ENCODE measurements around the gene NR4A1. TPM values are rescaled to one million over a fixed set of nuclear protein-coding genes. Genes with fewer than 3 reads are reported as not detected.
A peak's percentile ranks its signal among the peaks of the same experiment; 100 is the strongest.

Gene NR4A1
- total and polyA plus RNA-seq, 2 of the 13 experiments (the other 11 are each of a cell fraction or from before 2014, with no cell fraction given), result 5.7 to 15.2 TPM

- TF ChIP-seq, protein P1, sequence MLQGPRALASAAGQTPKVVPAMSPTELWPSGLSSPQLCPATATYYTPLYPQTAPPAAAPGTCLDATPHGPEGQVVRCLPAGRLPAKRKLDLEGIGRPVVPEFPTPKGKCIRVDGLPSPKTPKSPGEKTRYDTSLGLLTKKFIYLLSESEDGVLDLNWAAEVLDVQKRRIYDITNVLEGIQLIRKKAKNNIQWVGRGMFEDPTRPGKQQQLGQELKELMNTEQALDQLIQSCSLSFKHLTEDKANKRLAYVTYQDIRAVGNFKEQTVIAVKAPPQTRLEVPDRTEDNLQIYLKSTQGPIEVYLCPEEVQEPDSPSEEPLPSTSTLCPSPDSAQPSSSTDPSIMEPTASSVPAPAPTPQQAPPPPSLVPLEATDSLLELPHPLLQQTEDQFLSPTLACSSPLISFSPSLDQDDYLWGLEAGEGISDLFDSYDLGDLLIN (CRISPR knock-in tag; IDR thresholded peaks at IDR 0.05; ENCODE audit: borderline replicate concordance), result no peak
- no peak for TF ChIP-seq SOX6 (IDR thresholded peaks at IDR 0.05)
- peak; percentile 10; the same call in 1 of the 2 replicates for TF ChIP-seq SOX6 (CRISPR knock-in tag; IDR thresholded peaks at IDR 0.05)
- TF ChIP-seq BORCS8-MEF2B (CRISPR knock-in tag; IDR thresholded peaks at IDR 0.05), result peak; percentile 19; the same call in 1 of the 2 replicates
- peak; percentile 87 for TF ChIP-seq NR2F6 (IDR thresholded peaks at IDR 0.05)
- peak; percentile 92 for TF ChIP-seq NR2F6 (CRISPR knock-in tag; IDR thresholded peaks at IDR 0.05)
- TF ChIP-seq, protein P2, sequence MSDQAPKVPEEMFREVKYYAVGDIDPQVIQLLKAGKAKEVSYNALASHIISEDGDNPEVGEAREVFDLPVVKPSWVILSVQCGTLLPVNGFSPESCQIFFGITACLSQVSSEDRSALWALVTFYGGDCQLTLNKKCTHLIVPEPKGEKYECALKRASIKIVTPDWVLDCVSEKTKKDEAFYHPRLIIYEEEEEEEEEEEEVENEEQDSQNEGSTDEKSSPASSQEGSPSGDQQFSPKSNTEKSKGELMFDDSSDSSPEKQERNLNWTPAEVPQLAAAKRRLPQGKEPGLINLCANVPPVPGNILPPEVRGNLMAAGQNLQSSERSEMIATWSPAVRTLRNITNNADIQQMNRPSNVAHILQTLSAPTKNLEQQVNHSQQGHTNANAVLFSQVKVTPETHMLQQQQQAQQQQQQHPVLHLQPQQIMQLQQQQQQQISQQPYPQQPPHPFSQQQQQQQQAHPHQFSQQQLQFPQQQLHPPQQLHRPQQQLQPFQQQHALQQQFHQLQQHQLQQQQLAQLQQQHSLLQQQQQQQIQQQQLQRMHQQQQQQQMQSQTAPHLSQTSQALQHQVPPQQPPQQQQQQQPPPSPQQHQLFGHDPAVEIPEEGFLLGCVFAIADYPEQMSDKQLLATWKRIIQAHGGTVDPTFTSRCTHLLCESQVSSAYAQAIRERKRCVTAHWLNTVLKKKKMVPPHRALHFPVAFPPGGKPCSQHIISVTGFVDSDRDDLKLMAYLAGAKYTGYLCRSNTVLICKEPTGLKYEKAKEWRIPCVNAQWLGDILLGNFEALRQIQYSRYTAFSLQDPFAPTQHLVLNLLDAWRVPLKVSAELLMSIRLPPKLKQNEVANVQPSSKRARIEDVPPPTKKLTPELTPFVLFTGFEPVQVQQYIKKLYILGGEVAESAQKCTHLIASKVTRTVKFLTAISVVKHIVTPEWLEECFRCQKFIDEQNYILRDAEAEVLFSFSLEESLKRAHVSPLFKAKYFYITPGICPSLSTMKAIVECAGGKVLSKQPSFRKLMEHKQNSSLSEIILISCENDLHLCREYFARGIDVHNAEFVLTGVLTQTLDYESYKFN (CRISPR knock-in tag; conservative IDR thresholded peaks at IDR 0.05), result peak; percentile 89
- TF ChIP-seq AKAP8 (CRISPR knock-in tag; IDR thresholded peaks at IDR 0.05), result no peak
- TF ChIP-seq SALL1 (CRISPR knock-in tag; IDR thresholded peaks at IDR 0.05), result peak; percentile 79
- no peak for TF ChIP-seq ZNF597 (CRISPR knock-in tag; IDR thresholded peaks at IDR 0.05)
- TF ChIP-seq ZNF607 (CRISPR knock-in tag; IDR thresholded peaks at IDR 0.05; ENCODE audit: borderline replicate concordance), result peak; percentile 88; the same call in 1 of the 2 replicates
- no peak for TF ChIP-seq MTF2 (CRISPR knock-in tag; IDR thresholded peaks at IDR 0.05; ENCODE audit: borderline replicate concordance)
- peak; percentile 82 for TF ChIP-seq HNF4A (CRISPR knock-in tag; IDR thresholded peaks at IDR 0.05)
- TF ChIP-seq ATF1 (CRISPR knock-in tag; IDR thresholded peaks at IDR 0.05), result no peak
- peak; percentile 78; the same call in 1 of the 2 replicates for TF ChIP-seq RXRB (CRISPR knock-in tag; IDR thresholded peaks at IDR 0.05; ENCODE audit: borderline replicate concordance)
- TF ChIP-seq, protein P3, sequence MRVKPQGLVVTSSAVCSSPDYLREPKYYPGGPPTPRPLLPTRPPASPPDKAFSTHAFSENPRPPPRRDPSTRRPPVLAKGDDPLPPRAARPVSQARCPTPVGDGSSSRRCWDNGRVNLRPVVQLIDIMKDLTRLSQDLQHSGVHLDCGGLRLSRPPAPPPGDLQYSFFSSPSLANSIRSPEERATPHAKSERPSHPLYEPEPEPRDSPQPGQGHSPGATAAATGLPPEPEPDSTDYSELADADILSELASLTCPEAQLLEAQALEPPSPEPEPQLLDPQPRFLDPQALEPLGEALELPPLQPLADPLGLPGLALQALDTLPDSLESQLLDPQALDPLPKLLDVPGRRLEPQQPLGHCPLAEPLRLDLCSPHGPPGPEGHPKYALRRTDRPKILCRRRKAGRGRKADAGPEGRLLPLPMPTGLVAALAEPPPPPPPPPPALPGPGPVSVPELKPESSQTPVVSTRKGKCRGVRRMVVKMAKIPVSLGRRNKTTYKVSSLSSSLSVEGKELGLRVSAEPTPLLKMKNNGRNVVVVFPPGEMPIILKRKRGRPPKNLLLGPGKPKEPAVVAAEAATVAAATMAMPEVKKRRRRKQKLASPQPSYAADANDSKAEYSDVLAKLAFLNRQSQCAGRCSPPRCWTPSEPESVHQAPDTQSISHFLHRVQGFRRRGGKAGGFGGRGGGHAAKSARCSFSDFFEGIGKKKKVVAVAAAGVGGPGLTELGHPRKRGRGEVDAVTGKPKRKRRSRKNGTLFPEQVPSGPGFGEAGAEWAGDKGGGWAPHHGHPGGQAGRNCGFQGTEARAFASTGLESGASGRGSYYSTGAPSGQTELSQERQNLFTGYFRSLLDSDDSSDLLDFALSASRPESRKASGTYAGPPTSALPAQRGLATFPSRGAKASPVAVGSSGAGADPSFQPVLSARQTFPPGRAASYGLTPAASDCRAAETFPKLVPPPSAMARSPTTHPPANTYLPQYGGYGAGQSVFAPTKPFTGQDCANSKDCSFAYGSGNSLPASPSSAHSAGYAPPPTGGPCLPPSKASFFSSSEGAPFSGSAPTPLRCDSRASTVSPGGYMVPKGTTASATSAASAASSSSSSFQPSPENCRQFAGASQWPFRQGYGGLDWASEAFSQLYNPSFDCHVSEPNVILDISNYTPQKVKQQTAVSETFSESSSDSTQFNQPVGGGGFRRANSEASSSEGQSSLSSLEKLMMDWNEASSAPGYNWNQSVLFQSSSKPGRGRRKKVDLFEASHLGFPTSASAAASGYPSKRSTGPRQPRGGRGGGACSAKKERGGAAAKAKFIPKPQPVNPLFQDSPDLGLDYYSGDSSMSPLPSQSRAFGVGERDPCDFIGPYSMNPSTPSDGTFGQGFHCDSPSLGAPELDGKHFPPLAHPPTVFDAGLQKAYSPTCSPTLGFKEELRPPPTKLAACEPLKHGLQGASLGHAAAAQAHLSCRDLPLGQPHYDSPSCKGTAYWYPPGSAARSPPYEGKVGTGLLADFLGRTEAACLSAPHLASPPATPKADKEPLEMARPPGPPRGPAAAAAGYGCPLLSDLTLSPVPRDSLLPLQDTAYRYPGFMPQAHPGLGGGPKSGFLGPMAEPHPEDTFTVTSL (CRISPR knock-in tag; IDR thresholded peaks at IDR 0.05; ENCODE audit: borderline replicate concordance), result 0 out of 2 replicates have a peak, but pooled peaks have one; percentile 60
- TF ChIP-seq ZC3H13 (CRISPR knock-in tag; IDR thresholded peaks at IDR 0.05), result peak; percentile 74; the same call in 1 of the 2 replicates
- TF ChIP-seq MYPOP (CRISPR knock-in tag; IDR thresholded peaks at IDR 0.05), result no peak
These were observed 30.9 kb downstream of the NR4A1 start (continued) for GRCh38 chr12:52082026-52082668.

Measured in HepG2 (cell line).